Motor neuron (in vitro differentiated cells): ENCODE measurements around the gene RNASE11. TPM values are rescaled to one million over a fixed set of nuclear protein-coding genes. Genes with fewer than 3 reads are reported as not detected.
A peak's percentile ranks its signal among the peaks of the same experiment; 100 is the strongest.
"Not testable (repeated sequence)": the region's sequence is repeated elsewhere in the genome, so short reads cannot be mapped to it uniquely, and the experiment has no call there.

Experiments used
- ATAC-seq, 8 experiments: fragments of 200-7000 bp; cut with Tn5 transposase; replicated peaks in 6 of 8; 2 replicates each; pipeline ENCODE4 v1.8.0; 2021; ENCODE audit warnings: mild to moderate bottlenecking in 8 of 8, moderate library complexity in 8 of 8
- H3K27ac ChIP-seq, 2 donors: fragments of 250-450 bp; sonication (Bioruptor Pico); 2 replicates each; pipeline ENCODE4 v1.9.0; 2021; ENCODE audit warnings: antibody characterized with exemption in 2 of 2, mild to moderate bottlenecking in 2 of 2, moderate library complexity in 1 of 2
- H3K4me1 ChIP-seq, 2 donors: fragments of 250-450 bp; sonication (Bioruptor Pico); replicated peaks in 1 of 2; 2 replicates each; pipeline ENCODE4 v1.6.1; 2021; ENCODE audit warnings: antibody characterized with exemption in 2 of 2, mild to moderate bottlenecking in 2 of 2, moderate library complexity in 1 of 2
- H3K4me3 ChIP-seq, 5 donors: fragments of 250-450 bp; sonication (Bioruptor Pico); 2 replicates each; pipeline ENCODE4 v1.9.0; 2021; ENCODE audit warnings: antibody characterized with exemption in 5 of 5, mild to moderate bottlenecking in 5 of 5, moderate library complexity in 4 of 5
- WGBS, 10 experiments: fragments of 450-650 bp; shearing (Covaris generic); methylation state at CpG; one replicate each; pipeline ENCODE4 v1.0.0; 2022; 5-methylcytosine and 5-hydroxymethylcytosine counted together
- in situ Hi-C, 9 experiments: fragments of 400-800 bp; cut with MboI; loops; one replicate each; pipeline ENCODE4 v1.15.0; 2021; ENCODE audit warnings: low sequenced_read_pairs in 9 of 9, low pct_unique_long_range_greater_than_20kb in 2 of 9; ENCODE audit not compliant: unreplicated experiment in 9 of 9
- total RNA-seq, 8 experiments: library from RNA; unstranded; fragments of 300-600 nt; gene quantifications; 2 replicates each; pipeline versions ENCODE4 v1.2.3 to v1.2.4, GENCODE V29; 2022

Gene RNASE11
- total RNA-seq, 8 experiments from 2014 or later = 0.29 TPM; not detected in 7

GRCh38 chr14:20597108-20597507, 9.3 kb upstream of the RNASE11 start:
- H3K4me3 ChIP-seq = no peak overlapping the region
- 17 to 100% (median 67%) methylated on average over 1 of the region's 1 CpG; no CpG with 5 or more reads in 5 of the 10 experiments for WGBS, 10 experiments
- H3K27ac ChIP-seq = no peak overlapping the region
- in situ Hi-C loops = loop anchor here in 1 of 9 experiments (10.0 kb wide), 1 partner anchor 62 kb away; no protein-coding TSS in a partner anchor
- no peak for ATAC-seq
- no peaks in the 10 kb centered on the region for H3K4me1 ChIP-seq

GRCh38 chr14:20595726-20596125, 7.9 kb upstream of the RNASE11 start:
- not testable (repeated sequence) for H3K4me1 ChIP-seq, H3K27ac ChIP-seq, H3K4me3 ChIP-seq, ATAC-seq
- 80 to 100% (median 88%) methylated on average over 2 to 3 of the region's 3 CpGs; no CpG with 5 or more reads in 5 of the 10 experiments for WGBS, 10 experiments
- in situ Hi-C loops = loop anchor here in 1 of 9 experiments (10.0 kb wide), 1 partner anchor 61 kb away; no protein-coding TSS in a partner anchor

- WGBS, 10 experiments = 0 to 100% (median 56%) methylated on average over 1 of the region's 1 CpG; no CpG with 5 or more reads in 3 of the 10 experiments
- no peak overlapping the region for H3K27ac ChIP-seq
- in situ Hi-C loops = loop anchor here in 1 of 9 experiments (10.0 kb wide), 1 partner anchor 58 kb away; no protein-coding TSS in a partner anchor
- ATAC-seq = peak in 3 of 8 experiments; percentile 32 to 80 (median 52)
- H3K4me3 ChIP-seq = no peak overlapping the region
- H3K4me1 ChIP-seq = no peaks in the 10 kb centered on the region
Measured at GRCh38 chr14:20592574-20592973, 4.8 kb upstream of the RNASE11 start.

- in situ Hi-C loops = loop anchor here in 1 of 9 experiments (10.0 kb wide), 1 partner anchor 56 kb away; no protein-coding TSS in a partner anchor
- Histone ChIP-seq H3K4me1 (no peaks in the 10 kb centered on the region), H3K4me3 (no peak within 1 kb of the TSS), H3K27ac (no peak within 1 kb of the TSS)
- WGBS, 10 experiments = 0 to 100% (median 70%) methylated on average over 1 to 4 of the region's 4 CpGs; no CpG with 5 or more reads in 3 of the 10 experiments
- no peak for ATAC-seq
Measured at GRCh38 chr14:20591235-20591634, 3.4 kb upstream of the RNASE11 start, which contains the start of gene RNASE12. RNASE12 (minus strand) TSS chr14:20591376; CDS start chr14:20590723, 653 bp downstream.

GRCh38 chr14:20583908-20584307, 3.9 kb downstream of the RNASE11 start:
- no peak overlapping the region for H3K4me3 ChIP-seq
- ATAC-seq = no peak
- no peak overlapping the region for H3K27ac ChIP-seq
- in situ Hi-C loops = no loop called here
- no peaks in the 10 kb centered on the region for H3K4me1 ChIP-seq
- 4 to 79% (median 50%) methylated on average over 2 to 5 of the region's 5 CpGs; no CpG with 5 or more reads in 3 of the 10 experiments for WGBS, 10 experiments

- H3K4me3 ChIP-seq = no peak overlapping the region
- in situ Hi-C loops = no loop called here
- H3K27ac ChIP-seq = no peak overlapping the region
- peak in 3 of 8 experiments; percentile 18 to 52 (median 45) for ATAC-seq
- no peaks in the 10 kb centered on the region for H3K4me1 ChIP-seq
Measured at GRCh38 chr14:20583142-20583541, 4.7 kb downstream of the RNASE11 start.

- Histone ChIP-seq H3K4me3 (no peak overlapping the region), H3K4me1 (no peaks in the 10 kb centered on the region), H3K27ac (no peak overlapping the region)
- ATAC-seq = no peak
- in situ Hi-C loops = no loop called here
- 0 to 83% (median 60%) methylated on average over 1 to 4 of the region's 4 CpGs; no CpG with 5 or more reads in 1 of the 10 experiments for WGBS, 10 experiments
Measured at GRCh38 chr14:20580242-20580641, 7.6 kb downstream of the RNASE11 start.

GRCh38 chr14:20578784-20579502, 8.9 kb downstream of the RNASE11 start:
- 43 to 97% (median 76%) methylated on average over 2 to 10 of the region's 14 CpGs for WGBS, 10 experiments
- no peaks in the 10 kb centered on the region for H3K4me1 ChIP-seq
- H3K27ac ChIP-seq = no peak overlapping the region
- ATAC-seq = no peak
- H3K4me3 ChIP-seq = no peak overlapping the region
- in situ Hi-C loops = no loop called here

- whole genome bisulfite sequencing, 10 experiments = 0 to 43% (median 36%) methylated on average over 1 to 3 of the region's 3 CpGs; no CpG with 5 or more reads in 2 of the 10 experiments
- ATAC-seq = no peak
- in situ Hi-C loops = no loop called here
- Histone ChIP-seq H3K4me3 (no peak overlapping the region), H3K27ac (no peak overlapping the region), H3K4me1 (no peaks in the 10 kb centered on the region)
Measured at GRCh38 chr14:20578325-20578724, 9.5 kb downstream of the RNASE11 start.

- H3K4me1 ChIP-seq, in situ Hi-C loops, H3K27ac ChIP-seq, H3K4me3 ChIP-seq, ATAC-seq: not testable (repeated sequence)
- 0 to 67% (median 41%) methylated on average over 1 to 4 of the region's 4 CpGs; no CpG with 5 or more reads in 2 of the 10 experiments for WGBS, 10 experiments
Measured at GRCh38 chr14:20572382-20572990, 15.3 kb downstream of the RNASE11 start.

- H3K4me1 ChIP-seq, H3K4me3 ChIP-seq, ATAC-seq, H3K27ac ChIP-seq, in situ Hi-C loops: not testable (repeated sequence)
- 20 to 60% (median 43%) methylated on average over 1 of the region's 1 CpG; no CpG with 5 or more reads in 7 of the 10 experiments for WGBS, 10 experiments
Measured at GRCh38 chr14:20570720-20571119, 17.1 kb downstream of the RNASE11 start.

GRCh38 chr14:20569865-20570264, 17.9 kb downstream of the RNASE11 start:
- 0 to 80% (median 50%) methylated on average over 1 to 2 of the region's 2 CpGs; no CpG with 5 or more reads in 5 of the 10 experiments for WGBS, 10 experiments
- H3K4me3 ChIP-seq, in situ Hi-C loops, H3K27ac ChIP-seq, ATAC-seq, H3K4me1 ChIP-seq: not testable (repeated sequence)

- Histone ChIP-seq H3K27ac (no peak overlapping the region), H3K4me3 (no peak overlapping the region), H3K4me1 (no peaks in the 10 kb centered on the region)
- ATAC-seq = no peak
- in situ Hi-C loops = no loop called here
Measured at GRCh38 chr14:20569066-20569465, 18.7 kb downstream of the RNASE11 start.
